Measurements from ENCODE around the gene PCDHGA10. TPM values are rescaled to one million over a fixed set of nuclear protein-coding genes. Genes with fewer than 3 reads are reported as not detected.
"Not testable (repeated sequence)": the region's sequence is repeated elsewhere in the genome, so short reads cannot be mapped to it uniquely, and the experiment has no call there.

PCDHGA10 gene
- total and polyA plus RNA-seq, 11 donors: 1.1 to 11.3 (median 5.2) TPM

- H3K27ac ChIP-seq: no peak overlapping the region
- H3K36me3 ChIP-seq: peaks cover 0 to 28% (median 0%) of the 10 kb centered on the region in 9 donors
- H3K4me3 ChIP-seq: peak overlapping the region in 4 of 12 donors; percentile 25 to 40 (median 36)
These were observed 29.4 kb upstream of the PCDHGA10 start for GRCh38 chr5:141383345-141383744.

GRCh38 chr5:141384471-141385267 is 28.1 kb upstream of the PCDHGA10 start:
- ATAC-seq: no peak
- intact Hi-C loops (cut with DNase I): no loop called here
- H3K27me3 ChIP-seq: peaks cover 0 to 36% (median 0%) of the 10 kb centered on the region in 9 donors
- H3K27ac ChIP-seq: no peak overlapping the region
- no peak for TF ChIP-seq POLR2A (IDR thresholded peaks at IDR 0.05)
- TF ChIP-seq CTCF (IDR thresholded peaks at IDR 0.05): no peak
- peaks cover 0 to 96% (median 56%) of the 10 kb centered on the region in 12 donors for H3K9me3 ChIP-seq
- DNase-seq: no peak
- no peak overlapping the region for H3K4me3 ChIP-seq
- H3K36me3 ChIP-seq: peaks cover 0 to 28% (median 0%) of the 10 kb centered on the region in 9 donors
- WGBS, 4 donors: 51 to 69% (median 59%) methylated on average over 14 to 43 of the region's 43 CpGs
- peaks cover 0 to 4% (median 0%) of the 10 kb centered on the region in 12 donors for H3K4me1 ChIP-seq

More at GRCh38 chr5:141383345-141383744, 29.4 kb upstream of the PCDHGA10 start:
- H3K4me1 ChIP-seq: peaks cover 0 to 4% (median 0%) of the 10 kb centered on the region in 12 donors
- intact Hi-C loops (cut with DNase I): no loop called here
- TF ChIP-seq CTCF (IDR thresholded peaks at IDR 0.05) (no peak), POLR2A (IDR thresholded peaks at IDR 0.05) (no peak)
- WGBS, 4 donors: 44 to 64% (median 47%) methylated on average over 18 to 21 of the region's 21 CpGs
- DNase-seq (no peak), ATAC-seq (no peak)
- peaks cover 0 to 23% (median 0%) of the 10 kb centered on the region in 9 donors for H3K27me3 ChIP-seq
- H3K9me3 ChIP-seq: peaks cover 0 to 96% (median 50%) of the 10 kb centered on the region in 12 donors

GRCh38 chr5:141387557-141388311 is 25.1 kb upstream of the PCDHGA10 start, which contains the start of gene PCDHGB4:
TSS of gene PCDHGB4 (plus strand) at chr5:141387698. CDS start at chr5:141387885, 187 bp downstream.
- Histone ChIP-seq H3K4me3 (peak within 1 kb of the TSS in 9 of 12 donors; percentile 30 to 48 (median 40)), H3K36me3 (peaks cover 0 to 22% (median 0%) of the 10 kb centered on the region in 9 donors), H3K27me3 (peaks cover 0 to 42% (median 0%) of the 10 kb centered on the region in 9 donors), H3K9me3 (peaks cover 0 to 96% (median 63%) of the 10 kb centered on the region in 12 donors)
- intact Hi-C loops (cut with DNase I); H3K4me1 ChIP-seq; H3K27ac ChIP-seq: not testable (repeated sequence)
- ATAC-seq (peak; percentile 83 to 94 (median 88)), DNase-seq (peak in 1 of 5 donors; percentile 54)
- WGBS, 4 donors: 13 to 20% (median 18%) methylated on average over 19 to 23 of the region's 40 CpGs
- TF ChIP-seq CTCF (IDR thresholded peaks at IDR 0.05): peak; percentile 21 to 64 (median 54)

Measured in heart left ventricle (tissue), 16 donors.